ENCODE results near the gene TEDC1. TPM values are rescaled to one million over a fixed set of nuclear protein-coding genes. Genes with fewer than 3 reads are reported as not detected.

Gene TEDC1
- total RNA-seq, 4 donors from 2014 or later = 5.5 to 20.4 (median 14.2) TPM

DNA sequence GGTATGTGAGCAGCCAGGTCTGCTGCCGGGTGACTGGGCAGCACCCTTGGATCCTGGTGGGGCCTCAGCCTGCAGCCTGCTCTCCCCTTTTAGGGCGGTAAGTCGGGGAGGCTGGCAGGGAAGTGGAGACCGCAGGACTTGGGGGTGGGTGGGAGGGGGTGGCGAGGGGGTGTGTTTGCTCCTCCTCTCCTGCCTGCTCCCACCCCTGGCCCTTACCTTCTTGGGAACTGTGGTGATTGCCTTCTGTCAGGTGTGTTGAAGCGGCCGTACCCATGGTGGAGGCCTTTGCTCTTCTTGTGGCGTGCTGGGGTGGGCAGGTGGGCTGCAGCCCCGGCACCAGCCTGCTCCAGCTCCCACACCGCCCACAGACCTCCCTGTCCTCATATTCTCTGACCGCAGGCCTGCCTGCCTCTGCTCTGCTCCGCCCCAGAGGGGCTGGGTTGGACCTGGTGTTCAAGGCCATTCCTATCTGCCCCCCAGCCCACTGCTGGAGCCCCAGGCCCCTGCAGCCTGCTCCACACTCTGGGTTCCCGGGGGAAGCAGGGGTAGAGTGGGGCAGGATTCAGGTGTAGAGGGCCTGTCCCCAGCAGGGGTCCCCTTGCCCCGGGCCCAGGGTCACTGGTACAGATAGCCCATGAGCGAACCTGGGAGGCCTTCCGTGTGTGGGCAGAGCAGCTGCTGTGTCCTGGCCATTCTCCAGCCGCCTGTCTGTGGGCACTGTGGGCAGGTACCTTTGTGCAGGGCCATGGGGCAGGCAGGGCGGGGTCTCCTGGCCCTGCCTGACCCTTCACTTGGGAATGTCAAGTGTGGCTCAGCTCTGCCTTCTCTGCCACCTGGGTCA lies 5.2 kb downstream of the TEDC1 start:
- no peaks in the 10 kb centered on the region for H3K27me3 ChIP-seq
- no peak overlapping the region for H3K4me3 ChIP-seq
- 81 to 84% methylated on average over 12 of the region's 18 CpGs for WGBS, 2 donors
- peaks cover 0 to 24% (median 0%) of the 10 kb centered on the region in 3 donors for H3K36me3 ChIP-seq
- peak overlapping the region in 1 of 4 donors; percentile 24 for H3K27ac ChIP-seq
- H3K4me1 ChIP-seq = peaks cover 0 to 40% (median 10%) of the 10 kb centered on the region in 4 donors
- no peaks in the 10 kb centered on the region for H3K9me3 ChIP-seq
- no peak for DNase-seq (ENCODE audit: low spot score in 2 of 2)
- TF ChIP-seq, protein P1, sequence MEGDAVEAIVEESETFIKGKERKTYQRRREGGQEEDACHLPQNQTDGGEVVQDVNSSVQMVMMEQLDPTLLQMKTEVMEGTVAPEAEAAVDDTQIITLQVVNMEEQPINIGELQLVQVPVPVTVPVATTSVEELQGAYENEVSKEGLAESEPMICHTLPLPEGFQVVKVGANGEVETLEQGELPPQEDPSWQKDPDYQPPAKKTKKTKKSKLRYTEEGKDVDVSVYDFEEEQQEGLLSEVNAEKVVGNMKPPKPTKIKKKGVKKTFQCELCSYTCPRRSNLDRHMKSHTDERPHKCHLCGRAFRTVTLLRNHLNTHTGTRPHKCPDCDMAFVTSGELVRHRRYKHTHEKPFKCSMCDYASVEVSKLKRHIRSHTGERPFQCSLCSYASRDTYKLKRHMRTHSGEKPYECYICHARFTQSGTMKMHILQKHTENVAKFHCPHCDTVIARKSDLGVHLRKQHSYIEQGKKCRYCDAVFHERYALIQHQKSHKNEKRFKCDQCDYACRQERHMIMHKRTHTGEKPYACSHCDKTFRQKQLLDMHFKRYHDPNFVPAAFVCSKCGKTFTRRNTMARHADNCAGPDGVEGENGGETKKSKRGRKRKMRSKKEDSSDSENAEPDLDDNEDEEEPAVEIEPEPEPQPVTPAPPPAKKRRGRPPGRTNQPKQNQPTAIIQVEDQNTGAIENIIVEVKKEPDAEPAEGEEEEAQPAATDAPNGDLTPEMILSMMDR (IDR thresholded peaks at IDR 0.05) = no peak
- TF ChIP-seq POLR2A (IDR thresholded peaks at IDR 0.05) (no peak), EP300 (IDR thresholded peaks at IDR 0.05) (no peak)

DNA sequence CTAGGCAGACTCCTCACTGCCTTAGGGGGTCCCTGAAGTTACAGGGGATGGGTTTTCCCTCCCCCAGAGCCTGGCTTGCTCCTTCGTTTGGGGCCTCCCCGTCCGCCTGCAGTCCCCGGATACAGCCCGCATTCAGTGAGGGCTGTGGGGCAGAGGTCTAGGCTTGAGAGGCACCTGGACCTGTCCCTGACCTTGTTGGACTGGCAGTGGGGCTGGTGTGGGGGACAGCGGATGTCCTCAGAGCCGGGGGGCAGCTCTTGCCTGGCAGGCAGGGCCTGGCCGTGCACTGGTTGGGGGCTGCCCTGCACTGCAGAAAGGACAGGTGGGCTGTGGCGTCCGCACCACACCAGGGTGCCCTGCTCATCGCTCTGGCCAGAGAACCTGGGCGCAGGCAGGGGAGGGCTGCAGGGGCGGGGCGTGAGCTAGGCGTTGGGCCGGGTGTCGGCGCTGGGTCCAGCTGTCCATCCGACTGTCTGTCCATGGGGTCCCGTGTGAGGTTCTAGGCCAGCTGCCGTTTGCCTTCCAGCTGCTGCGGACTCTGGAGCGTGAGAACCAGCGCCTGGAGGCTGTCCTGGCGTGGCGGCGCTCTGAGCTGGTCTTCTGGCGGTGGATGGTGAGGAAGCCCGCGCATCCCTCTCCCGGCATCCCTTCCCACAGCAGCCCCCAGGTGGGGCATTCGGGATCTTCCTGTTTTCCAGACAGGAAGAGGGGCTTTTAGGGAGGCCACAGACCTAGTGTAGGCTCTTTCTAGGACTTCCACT lies 6.0 kb downstream of the TEDC1 start:
- H3K4me1 ChIP-seq = peaks cover 0 to 33% (median 8%) of the 10 kb centered on the region in 4 donors
- 92% methylated on average over 27 to 31 of the region's 32 CpGs for WGBS, 2 donors
- no peak overlapping the region for H3K4me3 ChIP-seq
- H3K36me3 ChIP-seq = peaks cover 0 to 24% (median 0%) of the 10 kb centered on the region in 3 donors
- no peaks in the 10 kb centered on the region for H3K9me3 ChIP-seq
- no peaks in the 10 kb centered on the region for H3K27me3 ChIP-seq
- TF ChIP-seq EP300 (IDR thresholded peaks at IDR 0.05) (no peak), POLR2A (IDR thresholded peaks at IDR 0.05) (no peak)
- TF ChIP-seq, protein P1 (IDR thresholded peaks at IDR 0.05) = no peak
- peak overlapping the region in 1 of 4 donors; percentile 90 for H3K27ac ChIP-seq
- DNase-seq (ENCODE audit: low spot score in 2 of 2) = no peak

DNA sequence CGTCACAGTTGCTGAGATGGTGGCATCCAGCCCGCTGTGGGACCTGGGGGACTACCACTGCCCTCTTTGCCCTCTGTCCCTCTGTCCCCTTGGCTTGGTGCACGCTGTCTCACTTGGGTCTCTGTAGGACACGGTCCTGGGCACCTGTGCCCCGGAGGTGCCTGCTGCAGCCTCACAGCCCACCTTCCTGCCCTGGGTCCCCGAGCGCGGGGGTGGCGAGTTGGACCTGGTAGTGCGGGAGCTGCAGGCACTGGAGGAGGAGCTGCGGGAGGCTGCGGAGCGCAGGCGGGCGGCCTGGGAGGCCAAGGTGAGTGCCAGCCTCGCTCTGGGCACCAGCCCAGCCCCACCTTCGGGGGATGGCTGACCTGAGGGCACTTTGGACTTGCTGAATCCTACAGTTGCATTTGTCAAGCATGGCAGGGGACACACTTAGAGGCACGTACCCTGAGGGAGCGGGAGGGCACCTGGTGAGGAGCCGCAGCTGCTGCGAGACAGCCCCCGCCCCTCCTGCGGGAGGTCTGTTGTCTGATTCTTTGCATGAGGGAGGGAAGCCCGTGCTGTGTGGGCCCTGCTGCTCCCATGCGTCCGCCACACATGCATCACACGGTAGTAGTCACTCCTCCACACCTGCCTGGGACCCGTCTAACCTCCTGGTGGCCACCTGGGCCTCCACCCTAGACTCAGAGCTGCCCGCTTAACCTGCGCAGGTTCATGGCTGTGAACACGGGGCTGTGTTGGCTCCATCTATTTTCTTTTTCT lies 6.8 kb downstream of the TEDC1 start:
- no peak for DNase-seq (ENCODE audit: low spot score in 2 of 2)
- H3K9me3 ChIP-seq = no peaks in the 10 kb centered on the region
- 88 to 90% methylated on average over 15 to 18 of the region's 31 CpGs for whole genome bisulfite sequencing, 2 donors

DNA sequence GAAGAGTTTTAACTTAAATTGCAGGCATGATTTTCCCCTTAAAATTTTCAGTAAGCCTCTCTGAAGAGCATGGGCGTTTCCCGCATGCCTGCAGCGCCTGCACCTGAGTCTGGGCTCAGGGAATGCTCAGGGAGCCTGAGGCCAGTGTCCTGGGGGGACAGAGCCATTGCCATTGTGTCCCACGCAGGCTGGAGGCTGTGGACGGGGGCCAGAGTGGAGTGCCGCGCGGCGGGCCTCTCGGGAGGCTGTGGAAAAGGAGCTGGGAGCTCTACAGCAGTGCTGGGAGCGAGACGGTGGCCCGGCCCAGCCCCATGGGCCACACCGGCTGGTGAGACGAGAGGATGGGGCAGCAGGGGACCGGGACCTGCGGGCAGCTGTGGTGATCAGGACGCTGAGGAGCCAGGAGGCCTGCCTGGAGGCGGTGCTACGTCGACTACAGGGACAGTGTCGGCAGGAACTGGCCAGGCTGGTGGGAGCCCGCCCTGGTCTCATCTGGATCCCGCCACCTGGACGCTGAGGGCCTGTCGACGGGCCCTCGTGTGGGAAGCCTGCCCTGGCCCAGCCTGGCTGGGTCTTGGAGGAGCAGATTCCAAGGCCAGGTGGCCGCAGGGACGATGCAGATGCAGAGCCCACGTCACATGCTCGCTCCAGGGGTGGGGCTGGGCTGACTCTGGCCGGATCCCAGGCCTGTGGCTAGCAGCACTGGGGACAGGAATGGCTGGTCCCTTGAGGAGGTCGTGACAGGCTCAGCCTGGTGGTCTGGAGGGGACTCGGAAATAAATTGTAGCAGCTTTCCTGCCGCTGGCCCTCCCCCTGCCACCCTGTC lies 7.6 kb downstream of the TEDC1 start:
- Histone ChIP-seq H3K27me3 (no peaks in the 10 kb centered on the region), H3K4me1 (peaks cover 0 to 23% (median 8%) of the 10 kb centered on the region in 4 donors), H3K27ac (peak overlapping the region; percentile 74 to 92 (median 82)), H3K36me3 (peaks cover 0 to 12% (median 0%) of the 10 kb centered on the region in 3 donors), H3K4me3 (no peak overlapping the region), H3K9me3 (no peaks in the 10 kb centered on the region)
- TF ChIP-seq EP300 (IDR thresholded peaks at IDR 0.05) (no peak), POLR2A (IDR thresholded peaks at IDR 0.05) (no peak)
- TF ChIP-seq, protein P1 (IDR thresholded peaks at IDR 0.05) = no peak
- DNase-seq (ENCODE audit: low spot score in 2 of 2) = no peak
- WGBS, 2 donors = 59 to 61% methylated on average over 31 to 34 of the region's 36 CpGs

More for the DNA sequence above, 6.8 kb downstream of the TEDC1 start:
- peaks cover 0 to 24% (median 8%) of the 10 kb centered on the region in 4 donors for H3K4me1 ChIP-seq
- no peak overlapping the region for H3K4me3 ChIP-seq
- H3K27ac ChIP-seq = peak overlapping the region in 2 of 4 donors; percentile 90 to 92
- no peaks in the 10 kb centered on the region for H3K27me3 ChIP-seq
- TF ChIP-seq EP300 (IDR thresholded peaks at IDR 0.05) (no peak), POLR2A (IDR thresholded peaks at IDR 0.05) (no peak)
- TF ChIP-seq, protein P1 (IDR thresholded peaks at IDR 0.05) = no peak
- peaks cover 0 to 20% (median 0%) of the 10 kb centered on the region in 3 donors for H3K36me3 ChIP-seq
